ENCODE results near the gene DVL3.

DVL3 gene

GRCh38 chr3:184177767-184178306 lies 22.7 kb downstream of the DVL3 start:
- no peak for DNase-seq

- no peak for DNase-seq
These were observed 23.5 kb downstream of the DVL3 start for GRCh38 chr3:184178521-184179138.

DNA sequence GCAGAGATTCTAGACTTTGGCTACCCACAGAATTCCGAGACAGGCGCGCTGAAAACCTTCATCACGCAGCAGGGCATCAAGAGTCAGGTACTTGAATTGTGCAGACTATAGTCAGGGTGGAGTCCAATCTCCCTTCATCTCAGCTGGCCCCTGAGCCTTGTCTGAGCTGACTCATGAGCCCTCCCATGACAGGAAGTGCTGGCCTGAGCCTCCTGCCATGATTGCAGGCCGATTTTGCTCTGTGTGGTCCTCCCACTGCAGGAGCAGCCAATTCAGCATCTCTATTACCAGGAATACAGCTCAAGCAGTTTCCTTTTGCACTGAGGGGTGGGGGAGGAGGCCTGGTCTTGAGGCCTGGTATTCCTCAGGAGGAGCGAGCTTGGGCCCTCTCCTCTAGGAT lies 25.0 kb downstream of the DVL3 start:
- DNase-seq: no peak

DNA sequence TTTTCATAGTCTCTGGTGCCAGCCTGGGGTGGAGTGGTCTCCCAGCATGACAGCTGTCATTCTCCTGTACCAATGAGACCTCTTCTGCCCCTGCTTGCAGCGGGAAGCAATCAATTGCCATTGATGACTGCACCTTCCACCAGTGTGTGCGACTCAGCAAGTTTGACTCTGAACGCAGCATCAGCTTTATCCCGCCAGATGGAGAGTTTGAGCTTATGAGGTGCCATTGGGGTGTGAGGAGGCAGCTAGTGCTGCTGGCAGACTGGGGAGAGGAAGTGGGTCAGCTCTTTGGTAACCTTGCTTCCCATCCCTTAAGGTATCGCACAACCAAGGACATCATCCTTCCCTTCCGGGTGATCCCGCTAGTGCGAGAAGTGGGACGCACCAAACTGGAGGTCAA lies 26.4 kb downstream of the DVL3 start:
- no peak for DNase-seq

- no peak for DNase-seq
These were observed 28.5 kb downstream of the DVL3 start for GRCh38 chr3:184183679-184184078.

DNA sequence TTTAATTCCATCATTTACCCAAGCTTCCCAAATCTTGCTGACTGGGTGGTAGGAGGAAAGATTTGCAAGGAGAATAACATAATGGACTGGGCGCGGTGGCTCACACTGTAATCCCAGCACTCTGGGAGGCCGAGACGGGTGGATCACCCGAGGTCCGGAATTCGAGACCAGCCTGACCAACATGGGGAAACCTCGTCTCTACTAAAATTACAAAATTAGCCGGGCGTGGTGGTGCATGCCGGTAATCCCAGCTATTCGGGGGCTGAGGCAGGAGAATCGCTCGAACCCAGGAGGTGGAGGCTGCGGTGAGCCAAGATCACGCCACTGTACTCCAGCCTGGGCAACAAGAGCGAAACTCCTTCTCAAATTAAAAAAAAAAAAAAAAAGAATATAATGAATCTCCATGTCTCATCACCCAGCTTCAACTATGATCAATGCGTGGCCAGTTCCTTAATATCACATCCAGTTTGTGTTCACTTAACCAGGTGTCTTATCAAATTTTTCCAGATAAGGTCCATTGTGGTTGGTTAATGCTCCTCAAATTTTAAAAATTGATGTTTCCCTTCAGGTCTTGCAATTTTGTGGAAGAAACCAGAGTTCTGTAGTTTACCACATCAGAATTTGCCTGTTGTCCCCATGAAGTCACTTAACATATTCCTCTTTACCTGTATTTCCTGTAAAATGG lies 29.5 kb downstream of the DVL3 start:
- DNase-seq: no peak

DNA sequence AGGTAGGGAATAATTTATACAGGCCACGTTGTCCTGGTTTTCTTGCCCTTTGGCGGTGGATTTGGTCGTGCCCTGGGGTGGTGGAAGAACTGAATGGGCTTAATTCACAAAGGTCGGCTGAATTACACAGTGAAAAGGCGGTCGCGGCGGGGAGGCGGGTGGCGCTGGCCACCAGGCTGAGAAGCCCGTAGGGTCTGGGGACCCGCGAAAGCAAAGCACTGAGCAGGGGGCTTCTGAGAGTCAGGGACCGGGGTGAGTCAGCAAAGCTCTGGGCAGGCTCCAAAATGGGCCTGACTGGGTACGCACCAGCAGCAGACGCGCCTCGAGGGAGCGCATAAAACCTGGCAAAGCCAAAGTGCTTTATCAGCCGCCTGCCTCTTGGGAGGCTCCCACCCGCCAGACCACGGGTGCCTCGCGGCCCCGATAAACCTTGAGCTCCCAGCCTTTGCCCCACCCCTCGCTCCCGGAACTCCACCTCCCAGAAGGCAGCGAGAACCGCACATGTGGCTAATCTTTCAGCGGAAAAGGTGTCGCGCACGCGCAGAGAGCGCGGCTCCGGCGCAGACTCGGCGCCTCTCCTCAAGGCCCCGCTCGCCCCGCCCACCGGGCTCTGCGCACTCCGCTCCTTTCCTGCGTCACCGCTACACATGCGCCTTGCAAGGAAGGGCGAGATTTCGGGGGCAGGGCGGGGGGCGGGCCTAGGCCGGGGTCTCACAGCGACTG lies 30.4 kb downstream of the DVL3 start:
- peak; percentile 99 to 100 (median 100) for DNase-seq

DNA sequence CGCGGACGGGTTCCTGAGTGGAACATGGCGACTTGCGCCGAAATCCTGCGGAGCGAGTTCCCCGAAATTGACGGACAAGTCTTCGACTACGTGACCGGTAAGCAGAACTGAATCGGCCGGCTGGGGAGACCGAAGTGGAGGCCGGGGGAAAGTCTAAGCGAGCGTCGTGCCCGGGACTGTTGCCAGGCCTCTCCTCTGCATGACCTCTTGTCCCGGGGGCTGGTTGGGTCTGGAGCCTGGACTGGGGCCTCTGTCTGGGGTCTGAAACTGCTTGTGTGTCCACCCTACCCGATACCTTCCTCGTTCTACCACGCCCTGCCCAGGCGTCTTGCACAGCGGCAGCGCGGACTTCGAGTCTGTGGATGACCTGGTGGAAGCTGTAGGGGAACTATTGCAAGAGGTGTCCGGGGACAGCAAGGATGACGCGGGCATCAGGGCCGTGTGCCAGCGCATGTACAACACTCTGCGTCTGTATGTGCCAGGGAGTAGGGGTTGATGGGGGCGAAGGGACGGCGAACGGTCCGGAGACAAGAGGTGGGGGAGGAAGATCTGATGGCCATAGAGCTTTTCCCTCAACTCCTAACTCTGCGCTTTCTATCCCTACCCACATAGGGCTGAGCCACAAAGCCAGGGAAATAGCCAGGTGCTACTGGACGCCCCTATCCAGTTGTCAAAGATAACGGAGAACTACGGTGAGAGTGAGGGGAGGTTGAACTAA lies 31.2 kb downstream of the DVL3 start, which contains the start of gene ABCF3:
TSS of gene ABCF3 (plus strand) at position 16 of the 718 bp plus-strand sequence. CDS start at position 25, 9 bp downstream.
- no peak for DNase-seq

DNA sequence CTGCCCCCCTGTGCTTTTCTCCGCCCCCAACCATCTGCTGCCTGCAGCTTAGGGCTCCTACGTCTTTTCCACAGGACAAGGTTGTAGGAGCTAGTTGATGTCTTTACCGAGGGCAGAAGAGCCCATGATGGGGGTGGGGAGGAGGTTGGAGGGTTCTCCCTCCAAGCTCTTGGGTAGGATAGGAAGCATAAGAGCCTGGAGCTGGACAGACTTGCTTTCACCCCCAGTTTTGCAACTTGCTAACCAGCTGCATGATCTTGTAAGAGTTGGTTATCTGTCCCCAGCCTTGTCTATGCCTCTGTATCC lies 31.7 kb downstream of the DVL3 start:
- DNase-seq: no peak

DNA sequence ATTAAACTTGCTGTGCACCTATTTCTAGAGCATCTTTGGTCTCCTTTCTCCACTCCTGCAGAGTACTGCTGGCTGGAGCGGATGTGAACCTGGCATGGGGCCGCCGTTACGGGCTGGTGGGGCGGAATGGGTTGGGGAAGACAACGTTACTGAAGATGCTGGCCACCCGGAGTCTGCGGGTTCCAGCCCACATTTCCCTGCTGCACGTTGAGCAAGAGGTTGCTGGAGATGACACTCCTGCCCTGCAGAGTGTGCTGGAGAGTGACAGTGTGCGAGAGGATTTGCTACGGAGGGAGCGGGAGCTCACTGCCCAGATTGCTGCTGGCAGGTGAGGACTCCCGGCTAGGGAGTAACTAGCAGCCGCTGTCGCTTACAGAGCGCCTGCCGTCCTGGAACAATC lies 32.9 kb downstream of the DVL3 start:
- DNase-seq: no peak

DNA sequence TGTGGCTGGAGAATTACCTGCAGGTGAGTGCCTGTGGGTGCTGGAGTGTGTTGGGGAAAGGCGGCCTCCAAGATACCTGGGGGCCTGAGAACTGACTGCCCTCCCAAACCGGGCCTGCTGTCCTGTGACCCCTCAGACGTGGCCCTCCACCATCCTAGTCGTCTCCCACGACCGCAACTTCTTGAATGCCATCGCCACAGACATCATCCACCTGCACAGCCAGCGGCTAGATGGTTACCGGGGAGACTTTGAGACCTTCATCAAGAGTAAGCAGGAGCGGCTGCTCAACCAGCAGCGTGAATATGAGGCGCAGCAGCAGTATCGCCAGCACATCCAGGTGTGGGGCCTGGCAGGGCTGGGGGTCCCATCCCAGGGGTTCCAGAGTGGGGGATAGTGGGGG lies 34.2 kb downstream of the DVL3 start:
- DNase-seq: no peak

DNA sequence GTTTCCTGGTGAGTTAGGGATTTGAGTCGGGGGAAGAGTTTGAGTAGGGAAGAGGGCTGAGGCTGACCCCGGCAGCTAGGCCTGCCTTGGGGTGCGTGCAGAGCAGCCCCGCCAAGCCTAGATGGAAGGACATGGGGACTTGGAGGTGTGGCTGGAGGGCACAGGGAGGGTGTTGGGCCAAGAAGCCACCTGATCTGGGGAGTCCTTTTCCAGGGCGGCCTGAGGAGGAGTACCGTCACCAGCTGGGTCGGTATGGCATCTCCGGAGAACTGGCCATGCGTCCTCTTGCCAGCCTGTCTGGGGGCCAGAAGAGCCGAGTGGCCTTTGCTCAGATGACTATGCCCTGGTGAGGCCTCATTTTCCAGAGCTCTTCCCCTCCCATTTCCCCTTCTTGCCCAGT lies 37.7 kb downstream of the DVL3 start:
- no peak for DNase-seq

- DNase-seq: no peak
These were observed 38.9 kb downstream of the DVL3 start for GRCh38 chr3:184193991-184194539.

- DNase-seq: no peak
These were observed 41.4 kb downstream of the DVL3 start for GRCh38 chr3:184196536-184196935.

DNA sequence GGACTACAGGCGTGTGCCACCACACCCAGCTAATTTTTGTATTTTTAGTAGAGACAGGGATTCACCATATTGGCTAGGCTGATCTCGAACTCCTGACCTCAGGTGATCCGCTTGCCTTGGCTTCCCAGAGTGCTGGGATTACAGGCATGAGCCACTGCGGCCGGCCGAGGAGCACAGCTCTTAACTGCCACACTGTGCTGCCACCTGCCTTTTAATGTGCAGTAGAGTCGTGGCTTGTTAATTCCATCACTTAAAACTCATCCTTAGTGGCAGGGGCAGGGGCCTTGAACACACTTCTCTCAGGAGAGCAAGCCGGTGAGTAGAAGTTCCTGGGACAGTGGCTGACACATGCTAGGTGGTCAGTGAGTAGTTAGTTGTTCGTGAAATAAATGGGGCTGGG lies 43.3 kb downstream of the DVL3 start:
- DNase-seq: no peak

DNA sequence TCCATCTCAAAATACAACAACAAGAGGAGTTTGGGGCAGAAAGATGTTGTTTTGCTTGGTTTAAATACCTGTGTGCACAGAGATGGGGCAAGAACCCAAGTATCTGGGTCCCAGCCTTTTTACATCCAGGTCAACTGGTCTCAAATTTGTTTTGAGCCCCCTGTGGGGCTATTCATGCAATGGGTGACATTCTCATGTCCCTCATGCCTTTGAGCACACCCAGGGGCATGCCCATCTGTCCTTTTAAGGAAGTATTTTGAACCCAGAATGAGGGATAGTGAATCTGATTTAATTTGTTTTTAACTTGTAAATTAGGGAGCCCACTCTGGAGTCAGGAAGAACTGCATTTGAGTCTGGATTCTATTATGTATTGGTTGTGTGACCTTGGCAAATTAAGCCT lies 45.6 kb downstream of the DVL3 start:
- no peak for DNase-seq

- no peak for DNase-seq
These were observed 48.3 kb downstream of the DVL3 start for GRCh38 chr3:184203526-184203925.

DNA sequence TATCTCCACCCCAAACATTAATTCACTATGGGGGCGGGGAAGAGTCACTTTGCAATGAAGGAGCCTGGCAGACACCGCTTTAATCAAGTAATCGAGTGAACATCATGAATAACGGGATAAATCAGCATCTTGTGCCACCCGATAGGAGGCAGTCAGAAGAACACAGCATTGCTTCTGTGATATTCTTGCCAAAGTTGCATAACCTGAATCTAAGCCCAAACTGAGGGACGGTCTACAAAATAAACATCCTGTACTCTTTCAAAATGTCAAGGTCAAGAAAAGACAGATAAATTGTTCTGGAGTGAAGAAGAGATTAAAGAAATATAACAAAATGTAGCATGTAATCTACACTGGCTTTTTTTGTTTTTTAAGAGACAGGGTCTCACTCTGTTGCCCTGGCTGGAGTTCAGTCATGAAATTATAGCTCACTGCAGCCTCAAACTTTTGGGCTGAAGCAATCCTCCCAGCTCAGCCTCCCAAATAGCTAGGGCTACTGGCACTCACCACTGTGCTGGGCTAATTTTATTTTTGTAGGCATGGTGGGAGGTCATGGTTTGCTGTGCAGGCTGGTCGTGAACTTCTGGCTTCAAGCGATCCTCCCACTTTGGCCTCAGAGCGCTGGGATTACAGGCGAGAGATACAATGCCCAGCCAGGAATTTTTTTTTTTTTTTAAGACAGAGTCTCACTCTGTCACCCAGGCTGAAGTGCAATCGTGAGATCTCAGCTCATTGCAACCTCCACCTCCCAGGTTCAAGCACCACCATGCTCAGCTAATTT lies 54.2 kb downstream of the DVL3 start:
- DNase-seq: no peak

- no peak for DNase-seq
These were observed 56.1 kb downstream of the DVL3 start for GRCh38 chr3:184211297-184211696.

- DNase-seq: no peak
These were observed 56.5 kb downstream of the DVL3 start for GRCh38 chr3:184211718-184212117.

- no peak for DNase-seq
These were observed 63.6 kb downstream of the DVL3 start for GRCh38 chr3:184218814-184219213.

DNA sequence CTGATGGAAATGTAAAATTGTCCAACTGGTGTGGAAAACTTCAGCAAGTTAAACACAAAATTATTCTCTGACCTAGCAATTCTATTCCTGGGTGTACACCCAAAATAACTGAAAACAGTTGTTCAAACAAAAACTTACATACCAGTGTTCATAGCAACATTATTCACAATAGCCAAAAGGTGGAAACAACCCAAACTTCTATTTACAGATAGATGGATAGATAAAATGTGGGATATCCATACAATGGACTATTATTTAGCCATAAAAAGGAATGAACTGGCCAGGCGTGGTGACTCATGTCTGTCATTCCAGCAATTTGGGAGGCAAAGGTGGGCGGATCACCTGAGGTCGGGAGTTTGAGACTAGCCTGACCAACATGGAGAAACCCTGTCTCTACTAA lies 67.3 kb downstream of the DVL3 start:
- DNase-seq: no peak
